ENCODE data around the gene WNT1.

WNT1 gene

DNA sequence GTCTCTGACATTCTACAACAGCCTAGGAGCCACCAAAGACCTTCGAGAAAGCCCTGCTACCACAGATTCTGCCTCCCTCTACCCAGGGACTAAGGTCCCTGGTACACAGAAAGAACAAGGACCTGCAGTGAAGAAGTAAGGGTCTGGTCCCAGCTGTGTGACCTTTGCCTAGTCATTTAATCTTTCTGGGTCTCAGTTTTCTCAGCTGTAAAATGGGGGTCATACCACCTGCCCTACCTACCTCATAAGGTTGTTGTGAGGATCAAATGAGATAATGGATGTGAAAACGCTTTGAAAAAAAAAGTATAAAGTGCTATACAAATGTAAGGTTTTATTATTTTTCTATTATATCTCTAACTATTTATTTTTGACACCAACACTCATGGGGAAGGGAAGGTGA is 45.7 kb downstream of the WNT1 start:
- H3K36me3 Mint-ChIP-seq (ENCODE audit: insufficient read depth) = peaks cover 45% of the 10 kb centered on the region
- H3K27ac Mint-ChIP-seq (ENCODE audit: low read depth) = peak overlapping the region; percentile 91
- DNase-seq (ENCODE audit: low spot score in 2 of 2) (no peak), ATAC-seq (replicated peaks; ENCODE audit: extremely low read depth, poor library complexity, severe bottlenecking) (no peak)
- H3K4me1 Mint-ChIP-seq = peaks cover 14% of the 10 kb centered on the region
- H3K9me3 Mint-ChIP-seq = no peaks in the 10 kb centered on the region
- H3K27me3 Mint-ChIP-seq = no peaks in the 10 kb centered on the region
- H3K4me3 Mint-ChIP-seq = no peak overlapping the region

DNA sequence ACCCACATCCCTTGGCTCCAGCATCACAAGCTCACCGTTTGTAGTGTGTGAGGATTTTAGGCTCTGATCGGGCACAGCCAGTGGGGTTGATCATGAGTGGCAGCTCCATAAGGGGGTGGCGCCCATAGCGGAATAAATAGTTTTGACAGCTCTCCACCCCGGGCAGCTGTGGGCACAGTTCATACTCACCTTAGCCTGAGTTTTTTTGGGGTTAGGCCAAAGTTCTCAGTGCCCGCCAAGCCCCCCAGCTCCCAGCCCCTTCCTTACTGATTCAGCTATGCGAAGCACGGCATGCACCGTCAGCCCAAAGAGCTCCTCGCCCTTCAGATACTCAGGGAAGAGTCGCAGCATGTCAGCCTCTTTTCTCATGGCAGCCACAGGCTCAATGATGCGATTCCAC is 46.4 kb downstream of the WNT1 start:
- ATAC-seq (replicated peaks; ENCODE audit: extremely low read depth, poor library complexity, severe bottlenecking) (no peak), DNase-seq (ENCODE audit: low spot score in 2 of 2) (no peak)
- peaks cover 44% of the 10 kb centered on the region for H3K36me3 Mint-ChIP-seq (ENCODE audit: insufficient read depth)
- no peaks in the 10 kb centered on the region for H3K9me3 Mint-ChIP-seq
- H3K4me3 Mint-ChIP-seq = no peak overlapping the region
- H3K4me1 Mint-ChIP-seq = peaks cover 6% of the 10 kb centered on the region
- H3K27ac Mint-ChIP-seq (ENCODE audit: low read depth) = no peak overlapping the region
- no peaks in the 10 kb centered on the region for H3K27me3 Mint-ChIP-seq

DNA sequence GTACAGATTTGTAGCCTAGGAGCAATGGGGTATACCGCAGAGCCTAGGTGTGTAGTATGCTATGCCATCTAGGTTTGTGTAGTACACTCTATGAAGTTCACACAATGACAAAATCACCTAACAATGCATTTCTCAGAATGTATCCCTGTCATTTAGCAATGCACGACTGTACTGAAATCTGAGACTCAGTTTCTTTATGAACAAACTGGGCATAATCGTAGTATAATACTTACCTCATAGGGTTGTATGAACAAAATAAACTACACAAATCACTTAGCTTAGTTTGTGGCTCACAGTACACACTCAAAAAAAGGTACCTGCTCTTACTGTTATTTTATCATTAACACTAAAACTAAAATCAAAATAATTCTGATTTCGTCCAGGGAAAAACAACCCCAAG is 47.3 kb downstream of the WNT1 start:
- H3K27ac Mint-ChIP-seq (ENCODE audit: low read depth) = peak overlapping the region; percentile 57
- H3K4me3 Mint-ChIP-seq = no peak overlapping the region
- H3K4me1 Mint-ChIP-seq = no peaks in the 10 kb centered on the region
- ATAC-seq (replicated peaks; ENCODE audit: extremely low read depth, poor library complexity, severe bottlenecking) (no peak), DNase-seq (ENCODE audit: low spot score in 2 of 2) (no peak)
- H3K9me3 Mint-ChIP-seq = no peaks in the 10 kb centered on the region
- peaks cover 45% of the 10 kb centered on the region for H3K36me3 Mint-ChIP-seq (ENCODE audit: insufficient read depth)
- H3K27me3 Mint-ChIP-seq = no peaks in the 10 kb centered on the region

DNA sequence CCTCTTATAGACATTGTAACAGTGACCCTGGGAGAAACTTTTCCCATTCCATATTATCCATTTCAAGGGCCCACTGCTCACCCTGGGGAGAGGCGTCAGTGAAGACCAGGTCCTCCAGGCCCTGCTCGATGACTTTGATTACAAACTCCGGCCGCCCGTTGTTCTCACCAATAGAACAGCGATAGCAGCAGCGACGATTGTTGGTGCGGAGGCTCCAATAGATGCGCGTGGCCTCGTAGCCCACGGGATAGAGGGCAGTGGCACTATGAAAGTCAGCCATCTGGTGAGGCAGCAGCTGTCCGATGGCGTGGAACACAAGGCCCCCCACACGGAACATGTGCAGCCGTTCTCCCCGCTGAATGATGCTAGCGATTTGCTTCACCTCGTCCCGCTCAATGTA is 48.0 kb downstream of the WNT1 start:
- ATAC-seq (replicated peaks; ENCODE audit: extremely low read depth, poor library complexity, severe bottlenecking) = no peak
- H3K36me3 Mint-ChIP-seq (ENCODE audit: insufficient read depth) = peaks cover 44% of the 10 kb centered on the region
- H3K27me3 Mint-ChIP-seq = no peaks in the 10 kb centered on the region
- H3K4me1 Mint-ChIP-seq = peaks cover 4% of the 10 kb centered on the region
- no peak overlapping the region for H3K4me3 Mint-ChIP-seq
- H3K9me3 Mint-ChIP-seq = no peaks in the 10 kb centered on the region
- peak overlapping the region; percentile 53 for H3K27ac Mint-ChIP-seq (ENCODE audit: low read depth)
- DNase-seq (ENCODE audit: low spot score in 2 of 2) = no peak

DNA sequence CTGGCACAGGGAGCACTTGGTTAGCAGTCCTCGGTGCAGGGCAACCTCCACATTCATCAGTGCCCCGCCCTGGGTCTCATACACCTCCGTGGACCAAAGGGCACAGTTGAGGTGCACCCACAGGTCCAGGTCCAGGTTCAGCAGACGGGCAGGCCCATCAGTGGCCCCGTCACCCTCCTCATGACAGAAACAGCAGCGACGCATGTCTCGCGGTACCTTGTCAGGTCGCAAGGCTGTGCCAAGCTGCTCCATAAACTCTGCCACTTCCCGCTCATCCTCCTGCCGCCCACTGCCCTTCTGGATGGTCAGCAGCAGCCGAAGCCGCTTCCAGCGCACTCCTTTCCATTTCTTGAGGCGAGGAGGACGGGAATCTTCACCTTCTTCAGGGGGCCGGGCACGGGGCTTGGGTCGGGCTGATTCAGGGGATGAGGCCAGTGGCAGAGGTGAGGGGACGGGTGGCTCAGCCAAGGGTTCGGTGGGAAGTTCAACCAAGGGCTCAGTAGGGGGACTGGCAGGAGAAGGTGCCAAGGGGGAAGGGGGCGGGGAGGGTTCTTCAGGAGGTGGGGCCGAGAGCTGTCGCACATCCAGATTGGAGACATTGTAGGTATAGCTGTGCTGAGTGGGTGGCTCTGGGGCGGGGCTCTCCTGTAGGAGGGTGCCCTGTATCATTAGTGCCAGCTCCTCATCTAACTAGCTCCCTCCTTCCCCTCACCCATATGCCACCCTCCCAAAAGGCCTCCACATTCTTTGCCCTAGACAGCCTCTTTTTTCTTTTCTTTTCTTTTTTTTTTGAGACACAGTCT is 48.8 kb downstream of the WNT1 start:
- Mint-ChIP-seq H3K4me1 (peaks cover 5% of the 10 kb centered on the region), H3K27me3 (no peaks in the 10 kb centered on the region), H3K4me3 (no peak overlapping the region), H3K36me3 (ENCODE audit: insufficient read depth) (peaks cover 43% of the 10 kb centered on the region), H3K27ac (ENCODE audit: low read depth) (peak overlapping the region; percentile 53), H3K9me3 (no peaks in the 10 kb centered on the region)
- ATAC-seq (replicated peaks; ENCODE audit: extremely low read depth, poor library complexity, severe bottlenecking) (no peak), DNase-seq (ENCODE audit: low spot score in 2 of 2) (no peak)

DNA sequence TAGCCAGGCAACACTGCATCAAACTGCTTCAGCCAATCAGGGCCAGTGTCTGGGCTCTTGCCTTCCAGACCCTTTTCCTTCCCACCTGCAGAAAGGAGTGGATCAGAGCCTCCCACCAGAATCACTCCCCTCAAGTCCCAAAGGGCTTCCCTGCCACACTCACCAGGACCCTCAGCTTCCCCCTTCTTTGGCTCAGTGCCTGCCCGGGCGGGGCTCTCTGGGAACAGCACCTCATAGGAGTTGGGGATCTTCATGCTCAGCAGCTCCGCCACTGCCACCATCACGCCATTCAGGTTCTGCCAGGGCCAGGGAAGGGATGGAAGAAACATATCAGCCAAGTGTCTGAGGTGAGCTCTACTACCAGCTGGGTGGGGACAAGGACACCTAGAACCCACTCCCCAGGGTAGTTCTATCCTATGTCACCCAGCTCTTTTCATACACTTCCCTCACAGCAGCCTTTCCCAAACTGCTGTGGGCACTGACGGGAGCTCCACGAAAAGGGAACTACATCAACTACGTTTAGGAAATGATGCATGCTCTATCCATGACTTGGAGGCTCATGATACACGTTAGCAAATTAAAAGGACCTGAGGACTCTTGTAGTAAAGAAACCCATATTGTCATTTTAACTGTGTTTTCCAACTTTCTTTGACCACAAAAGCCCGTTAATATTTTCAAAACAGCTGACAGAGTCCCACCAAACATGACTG is 49.9 kb downstream of the WNT1 start:
- DNase-seq (ENCODE audit: low spot score in 2 of 2) = no peak
- H3K27me3 Mint-ChIP-seq = no peaks in the 10 kb centered on the region
- H3K9me3 Mint-ChIP-seq = no peaks in the 10 kb centered on the region
- peaks cover 5% of the 10 kb centered on the region for H3K4me1 Mint-ChIP-seq
- ATAC-seq (replicated peaks; ENCODE audit: extremely low read depth, poor library complexity, severe bottlenecking) = no peak
- H3K36me3 Mint-ChIP-seq (ENCODE audit: insufficient read depth) = peaks cover 38% of the 10 kb centered on the region
- peak overlapping the region; percentile 53 for H3K27ac Mint-ChIP-seq (ENCODE audit: low read depth)
- H3K4me3 Mint-ChIP-seq = no peak overlapping the region

DNA sequence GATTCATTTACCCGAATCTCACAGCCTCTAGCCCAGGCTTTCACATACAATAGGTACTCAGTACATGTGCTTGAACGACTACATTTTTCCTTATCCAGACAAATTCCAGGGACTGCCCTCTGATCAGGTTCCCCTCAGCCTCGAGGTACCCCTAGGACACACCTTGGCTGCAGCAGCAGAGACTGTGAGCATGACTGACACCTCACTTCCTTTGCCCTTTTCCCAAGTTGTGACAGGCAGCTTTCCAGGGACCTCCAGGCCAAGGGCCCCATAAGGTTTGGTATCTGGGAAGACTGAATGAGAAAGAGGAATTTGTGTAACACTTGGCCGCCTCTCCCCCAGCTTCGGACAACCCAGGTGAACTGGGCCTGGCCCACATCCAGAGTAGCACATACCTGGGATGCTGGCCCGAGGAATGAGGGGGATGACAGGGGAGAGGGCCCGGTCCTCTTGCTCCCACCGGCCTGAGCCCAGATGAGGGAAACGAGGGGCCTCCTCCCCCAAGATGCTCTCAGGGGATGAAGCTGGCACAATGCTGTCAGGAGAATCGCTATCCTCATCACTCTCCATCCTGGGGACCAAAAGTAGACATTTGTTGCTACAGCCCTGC is 50.6 kb downstream of the WNT1 start:
- ATAC-seq (replicated peaks; ENCODE audit: extremely low read depth, poor library complexity, severe bottlenecking) (no peak), DNase-seq (ENCODE audit: low spot score in 2 of 2) (no peak)
- Mint-ChIP-seq H3K27ac (ENCODE audit: low read depth) (no peak overlapping the region), H3K9me3 (no peaks in the 10 kb centered on the region), H3K27me3 (no peaks in the 10 kb centered on the region), H3K36me3 (ENCODE audit: insufficient read depth) (peaks cover 38% of the 10 kb centered on the region), H3K4me3 (no peak overlapping the region), H3K4me1 (peaks cover 7% of the 10 kb centered on the region)

DNA sequence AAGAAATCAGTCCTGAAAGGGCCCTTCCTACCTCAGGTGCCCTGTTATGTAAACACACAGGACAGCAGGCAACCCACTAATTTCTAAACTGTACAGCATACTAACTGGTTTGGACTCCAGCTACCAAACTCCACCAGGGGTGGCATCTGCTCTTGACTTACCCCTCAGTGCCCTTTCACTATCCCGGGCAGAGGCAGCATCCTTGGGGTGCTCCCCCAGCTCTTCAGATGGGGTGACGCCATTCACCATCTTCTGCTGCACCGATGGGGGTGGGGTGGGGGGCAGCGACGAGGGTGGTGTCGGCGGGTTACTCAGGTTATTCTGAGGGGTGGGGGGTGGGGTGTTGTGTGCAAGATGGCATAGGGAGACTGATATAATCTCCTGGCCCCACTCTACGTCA is 52.0 kb downstream of the WNT1 start:
- no peak overlapping the region for H3K27ac Mint-ChIP-seq (ENCODE audit: low read depth)
- ATAC-seq (replicated peaks; ENCODE audit: extremely low read depth, poor library complexity, severe bottlenecking) = no peak
- H3K9me3 Mint-ChIP-seq = no peaks in the 10 kb centered on the region
- peaks cover 32% of the 10 kb centered on the region for H3K36me3 Mint-ChIP-seq (ENCODE audit: insufficient read depth)
- H3K27me3 Mint-ChIP-seq = no peaks in the 10 kb centered on the region
- DNase-seq (ENCODE audit: low spot score in 2 of 2) = no peak
- peaks cover 10% of the 10 kb centered on the region for H3K4me1 Mint-ChIP-seq
- H3K4me3 Mint-ChIP-seq = no peak overlapping the region

DNA sequence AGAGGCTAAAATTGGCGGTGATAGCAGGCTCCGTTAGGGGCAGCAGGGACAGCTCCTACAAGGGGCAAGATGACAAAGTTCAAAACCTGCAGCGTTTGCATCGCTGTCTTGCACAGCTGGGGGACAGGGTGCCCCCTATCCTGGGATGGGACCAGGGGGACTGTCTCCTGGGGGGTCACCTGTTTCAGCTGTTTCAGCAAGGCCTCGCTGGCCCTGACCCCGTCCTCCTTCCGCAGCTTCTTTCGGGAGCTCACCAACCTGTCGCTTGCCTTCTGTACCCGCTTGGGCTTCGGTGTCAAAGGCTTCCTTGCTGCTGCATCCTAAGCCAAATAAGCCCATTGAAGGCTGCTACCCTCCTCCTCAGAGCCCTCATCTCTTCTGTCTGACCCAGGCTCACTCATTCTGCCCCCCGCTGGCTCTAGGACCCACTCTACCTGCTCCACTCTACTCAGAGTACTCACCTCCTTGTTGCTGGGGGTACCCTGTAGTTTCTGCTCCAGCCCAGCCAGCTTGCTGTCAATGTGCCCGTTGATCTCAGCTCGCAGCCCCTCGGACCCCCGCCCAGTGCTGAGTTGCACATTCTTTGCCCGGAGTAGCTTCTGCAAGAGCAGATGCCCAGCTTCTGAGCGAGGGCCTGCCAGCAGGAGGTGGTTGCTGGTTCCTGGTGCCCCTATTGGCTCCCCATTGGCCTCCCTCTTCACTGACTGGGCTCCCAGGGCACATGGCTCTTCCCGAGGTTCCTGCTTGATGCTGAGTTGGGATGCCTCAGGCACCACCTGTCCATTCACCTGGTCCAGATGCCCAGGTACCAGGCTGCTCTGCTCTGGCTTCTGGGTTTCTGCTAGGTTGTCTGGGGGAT is 52.8 kb downstream of the WNT1 start:
- no peak for ATAC-seq (replicated peaks; ENCODE audit: extremely low read depth, poor library complexity, severe bottlenecking)
- no peak for DNase-seq (ENCODE audit: low spot score in 2 of 2)
- Mint-ChIP-seq H3K36me3 (ENCODE audit: insufficient read depth) (peaks cover 33% of the 10 kb centered on the region), H3K9me3 (no peaks in the 10 kb centered on the region), H3K27ac (ENCODE audit: low read depth) (peak overlapping the region; percentile 41), H3K27me3 (no peaks in the 10 kb centered on the region), H3K4me3 (no peak overlapping the region), H3K4me1 (peaks cover 10% of the 10 kb centered on the region)

DNA sequence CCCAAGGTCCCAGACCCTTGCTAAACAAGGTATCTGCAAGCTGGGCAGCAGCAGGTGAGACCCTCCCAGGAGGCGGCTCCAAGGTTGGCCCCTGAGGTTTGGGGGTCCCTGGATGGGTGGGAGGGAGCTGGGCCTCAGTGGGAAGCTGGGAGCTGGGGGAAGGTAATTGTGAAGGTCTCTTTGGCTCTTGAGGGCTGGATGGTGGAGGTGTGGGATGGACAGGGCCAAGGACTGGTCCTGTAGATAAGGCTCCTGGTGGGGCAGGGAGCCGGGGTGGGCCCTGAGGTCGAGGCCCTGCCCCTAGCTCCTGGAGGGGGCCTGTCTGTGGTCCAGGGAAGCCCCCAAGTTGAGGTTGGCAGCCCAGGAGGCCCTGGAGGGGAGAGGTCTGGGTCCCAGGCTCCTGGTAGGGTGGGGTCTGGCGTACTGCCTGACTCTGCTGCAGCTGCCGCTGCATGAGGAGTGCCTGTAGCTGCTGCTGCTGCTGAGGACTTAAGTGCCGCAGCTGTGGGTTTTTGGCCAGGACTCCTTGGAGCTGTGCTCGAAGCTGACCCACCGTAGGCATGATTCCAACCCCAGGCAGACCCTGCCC is 53.5 kb downstream of the WNT1 start:
- Mint-ChIP-seq H3K4me3 (no peak overlapping the region), H3K36me3 (ENCODE audit: insufficient read depth) (peaks cover 32% of the 10 kb centered on the region), H3K27me3 (no peaks in the 10 kb centered on the region), H3K27ac (ENCODE audit: low read depth) (no peak overlapping the region), H3K4me1 (peaks cover 10% of the 10 kb centered on the region), H3K9me3 (no peaks in the 10 kb centered on the region)
- no peak for DNase-seq (ENCODE audit: low spot score in 2 of 2)
- no peak for ATAC-seq (replicated peaks; ENCODE audit: extremely low read depth, poor library complexity, severe bottlenecking)

Data from central memory CD8-positive, alpha-beta T cell (primary cell).